Activated CD4-positive, alpha-beta T cell treated with anti-CD3 and anti-CD28 coated beads, Interleukin-2, amount 10 ng/mL, durations not matched to agents 24 days and 14 days (primary cell): ENCODE measurements around the gene ZNF205. TPM values are rescaled to one million over a fixed set of nuclear protein-coding genes. Genes with fewer than 3 reads are reported as not detected.

Experiments
- DNase-seq: peaks from one replicate; pipeline ENCODE4 v3.0.0; 2022
- H3K27ac Mint-ChIP-seq: one replicate; pipeline ENCODE4 v1.8.0; 2022; ENCODE audit warnings: mild to moderate bottlenecking, mixed read lengths
- H3K27me3 Mint-ChIP-seq: one replicate; pipeline ENCODE4 v1.8.0; 2022; ENCODE audit warnings: mixed read lengths
- H3K36me3 Mint-ChIP-seq: one replicate; pipeline ENCODE4 v1.8.0; 2022; ENCODE audit warnings: low read depth, mild to moderate bottlenecking, mixed read lengths
- H3K4me1 Mint-ChIP-seq: one replicate; pipeline ENCODE4 v1.8.0; 2021; ENCODE audit warnings: mixed read lengths
- H3K4me3 Mint-ChIP-seq: one replicate; pipeline ENCODE4 v1.8.0; 2022; ENCODE audit warnings: mild to moderate bottlenecking, moderate library complexity, mixed read lengths
- H3K9me3 Mint-ChIP-seq: one replicate; pipeline ENCODE4 v1.8.0; 2021; ENCODE audit warnings: mixed read lengths
- intact Hi-C: fragments of 100-400 bp; cut with micrococcal nuclease; formaldehyde crosslinking; loops from one replicate; pipeline ENCODE4 v1.15.1; 2023
- total RNA-seq: library from RNA; stranded (reverse); gene quantifications from 2 replicates; pipeline ENCODE4 v1.2.3, GENCODE V29; 2022

The ZNF205 gene
- total RNA-seq, 1 donor from 2014 or later, result 0.21 TPM

DNA sequence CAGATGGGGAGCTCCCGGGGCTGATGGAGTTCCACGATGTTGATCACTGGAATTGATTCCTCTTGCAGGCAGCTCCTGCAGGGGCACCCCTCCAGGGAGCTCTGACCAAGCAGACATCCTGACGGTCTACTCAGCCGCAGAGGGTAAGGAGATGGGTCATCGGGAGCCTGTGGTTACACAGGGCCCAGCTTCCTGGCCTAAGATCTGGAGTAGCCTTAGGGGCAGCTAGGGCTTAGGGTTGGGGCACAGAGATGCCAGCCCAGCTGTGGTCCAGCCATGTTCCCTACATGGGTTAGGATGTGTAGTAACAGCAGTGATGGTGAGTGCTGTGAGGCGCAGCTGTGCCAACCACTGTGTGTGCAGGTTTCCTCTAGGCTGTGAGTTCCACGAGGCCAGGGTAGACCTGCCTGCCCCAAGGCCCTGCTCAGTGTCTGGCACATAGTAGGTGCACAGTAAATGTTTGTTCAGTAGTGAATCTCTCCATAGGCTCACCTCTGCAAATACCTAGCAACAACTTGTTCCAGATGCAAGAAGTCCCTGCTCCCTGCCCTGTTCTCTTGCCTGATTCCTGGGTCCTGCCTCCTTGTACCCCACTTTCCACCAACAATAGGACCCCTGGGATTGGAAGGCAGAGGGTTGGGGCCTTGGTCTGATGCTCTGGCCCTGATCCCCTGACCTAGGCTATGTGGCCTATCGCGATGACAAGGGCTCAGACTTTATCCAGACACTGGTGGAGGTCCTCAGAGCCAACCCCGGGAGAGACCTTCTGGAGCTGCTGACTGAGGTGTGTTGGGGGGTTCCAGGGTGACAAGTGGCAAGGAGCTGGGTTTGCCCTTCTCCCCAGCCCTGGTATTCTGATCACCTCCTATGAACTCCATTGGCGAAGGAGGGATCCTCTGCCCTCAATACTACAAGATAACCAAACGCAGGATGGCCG lies 36.1 kb downstream of the ZNF205 start:
- peaks cover 8% of the 10 kb centered on the region for H3K27me3 Mint-ChIP-seq
- DNase-seq, result no peak
- H3K4me1 Mint-ChIP-seq, result peaks cover 21% of the 10 kb centered on the region
- H3K9me3 Mint-ChIP-seq, result peaks cover 4% of the 10 kb centered on the region
- H3K4me3 Mint-ChIP-seq, result peak overlapping the region; percentile 88
- H3K36me3 Mint-ChIP-seq, result peaks cover 10% of the 10 kb centered on the region
- H3K27ac Mint-ChIP-seq, result peak overlapping the region; percentile 39
- intact Hi-C loops, result no loop called here

DNA sequence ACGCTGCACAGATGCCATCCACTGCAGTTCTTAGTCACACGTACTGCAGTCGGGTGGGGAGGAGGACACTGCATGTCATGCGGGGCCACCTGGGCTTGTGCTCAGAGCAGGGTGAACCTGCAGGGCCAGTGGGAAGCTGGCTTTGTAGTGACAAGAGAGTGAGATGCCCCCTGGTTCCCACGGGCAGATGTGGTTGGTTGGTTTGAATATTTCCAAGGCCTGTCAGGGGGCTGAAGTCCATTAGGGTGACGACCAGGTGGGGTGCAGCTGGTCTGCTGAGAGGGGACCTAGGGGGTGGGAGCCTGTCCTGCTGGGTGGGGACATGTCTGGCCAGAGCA lies 36.8 kb downstream of the ZNF205 start:
- Mint-ChIP-seq H3K27me3 (peaks cover 8% of the 10 kb centered on the region), H3K9me3 (peaks cover 4% of the 10 kb centered on the region), H3K4me3 (peak overlapping the region; percentile 88), H3K4me1 (peaks cover 21% of the 10 kb centered on the region), H3K36me3 (peaks cover 10% of the 10 kb centered on the region), H3K27ac (peak overlapping the region; percentile 39)
- DNase-seq, result no peak
- intact Hi-C loops, result no loop called here

DNA sequence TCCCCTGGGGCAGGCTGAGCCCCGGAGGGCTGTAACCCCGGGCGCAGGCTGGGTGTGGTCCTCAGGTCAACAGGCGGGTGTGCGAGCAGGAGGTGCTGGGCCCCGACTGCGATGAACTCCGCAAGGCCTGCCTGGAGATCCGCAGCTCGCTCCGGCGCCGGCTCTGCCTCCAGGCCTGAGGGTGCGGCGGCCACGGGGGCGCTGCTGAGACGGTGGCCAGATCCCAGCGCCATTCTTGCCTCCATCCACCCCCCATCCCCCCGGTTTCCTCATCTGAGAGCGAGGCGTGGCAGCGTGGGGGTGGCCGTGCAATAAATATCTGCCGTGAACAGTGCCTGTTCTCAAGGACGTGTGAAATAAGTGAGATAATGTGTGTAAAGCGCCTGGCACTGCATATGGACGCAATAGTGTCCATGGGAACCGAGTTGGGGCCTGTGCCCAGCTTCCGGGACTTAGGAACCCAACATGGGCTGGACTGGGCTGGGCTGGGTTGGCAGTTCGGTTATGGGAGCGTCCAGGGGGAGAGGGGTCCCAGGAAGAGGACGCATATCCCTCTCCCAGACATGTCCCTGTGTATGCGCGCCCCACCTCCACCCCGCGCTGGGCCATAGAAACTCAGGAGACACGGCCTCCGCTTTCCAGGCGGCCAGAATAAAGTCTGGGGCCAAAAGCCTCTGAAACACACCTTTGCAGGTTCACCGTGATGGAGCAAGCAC lies 37.4 kb downstream of the ZNF205 start:
- peak; percentile 85 for DNase-seq
- intact Hi-C loops, result loop anchor here (1.0 to 5.0 kb wide), 7 partner anchors 9 to 351 kb away; partner anchors contain the start of genes TIGD7, ZNF263 and ZNF75A
- Mint-ChIP-seq H3K4me3 (peak overlapping the region; percentile 88), H3K36me3 (peaks cover 10% of the 10 kb centered on the region), H3K27ac (peak overlapping the region; percentile 88), H3K9me3 (peaks cover 4% of the 10 kb centered on the region), H3K4me1 (peaks cover 24% of the 10 kb centered on the region), H3K27me3 (peaks cover 9% of the 10 kb centered on the region)

DNA sequence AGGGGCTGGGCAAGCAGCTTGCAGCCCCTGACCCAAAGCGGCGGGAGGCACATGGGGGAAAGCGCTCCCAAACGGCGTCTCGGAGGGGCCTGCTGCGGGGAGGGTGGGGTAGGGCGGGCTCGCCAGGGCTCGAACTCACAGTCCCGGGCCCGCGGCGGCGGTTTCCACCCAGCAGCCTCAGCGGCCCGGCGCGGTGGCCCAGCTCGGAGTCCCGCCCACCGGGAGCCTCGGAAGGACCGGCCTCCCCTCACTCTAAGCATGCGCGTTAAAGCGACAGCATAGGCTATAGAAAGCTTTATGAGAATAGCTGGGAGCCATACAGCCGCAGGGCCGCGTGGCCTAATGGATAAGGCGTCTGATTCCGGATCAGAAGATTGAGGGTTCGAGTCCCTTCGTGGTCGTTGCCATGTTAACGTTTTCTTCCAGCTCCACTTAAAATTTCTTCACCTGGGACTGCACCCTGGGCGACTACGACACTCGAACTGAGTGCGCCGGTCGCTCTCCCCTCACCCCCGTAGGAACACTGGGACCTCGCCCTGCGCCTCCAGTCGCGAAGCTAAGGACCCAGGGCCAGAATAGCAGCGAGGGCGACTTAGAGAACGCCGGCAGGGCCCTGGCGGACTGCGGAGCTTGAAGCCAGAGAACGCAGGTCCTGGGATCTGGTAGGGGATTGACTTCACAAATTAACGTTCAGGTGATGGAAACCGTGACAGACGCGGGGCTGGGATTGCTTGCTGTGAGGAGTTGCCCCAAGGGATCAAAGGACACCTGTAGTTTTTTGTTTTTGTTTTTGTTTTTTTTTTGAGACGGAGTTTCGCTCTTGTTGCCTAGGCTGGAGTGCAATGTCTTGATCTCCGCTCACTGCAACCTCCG lies 38.2 kb downstream of the ZNF205 start:
- peaks cover 4% of the 10 kb centered on the region for H3K9me3 Mint-ChIP-seq
- peak; percentile 100 for DNase-seq
- H3K4me3 Mint-ChIP-seq, result peak overlapping the region; percentile 88
- peaks cover 10% of the 10 kb centered on the region for H3K36me3 Mint-ChIP-seq
- peak overlapping the region; percentile 89 for H3K27ac Mint-ChIP-seq
- H3K27me3 Mint-ChIP-seq, result peaks cover 9% of the 10 kb centered on the region
- peaks cover 27% of the 10 kb centered on the region for H3K4me1 Mint-ChIP-seq
- intact Hi-C loops, result loop anchor here (1.0 to 5.0 kb wide), 7 partner anchors 8 to 350 kb away; partner anchors contain the start of genes TIGD7, ZNF263 and ZNF75A

DNA sequence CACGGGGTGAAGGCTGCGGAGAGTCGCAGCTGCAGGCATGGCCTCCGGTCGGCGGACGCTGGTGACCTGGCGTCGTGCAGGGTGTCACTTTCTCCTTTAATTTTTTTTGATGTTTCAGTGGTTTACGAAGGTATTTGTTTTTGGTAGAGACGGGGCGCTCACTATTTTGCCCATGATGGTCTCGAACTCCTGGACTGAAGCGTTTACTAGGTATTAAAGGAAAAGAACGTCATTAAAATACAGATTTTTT lies 39.6 kb downstream of the ZNF205 start:
- peaks cover 10% of the 10 kb centered on the region for H3K36me3 Mint-ChIP-seq
- peak overlapping the region; percentile 94 for H3K27ac Mint-ChIP-seq
- peaks cover 27% of the 10 kb centered on the region for H3K4me1 Mint-ChIP-seq
- peak overlapping the region; percentile 88 for H3K4me3 Mint-ChIP-seq
- H3K27me3 Mint-ChIP-seq, result peaks cover 12% of the 10 kb centered on the region
- intact Hi-C loops, result loop anchor here (1.0 to 5.0 kb wide), 3 partner anchors 35 to 155 kb away; partner anchors contain the start of genes TIGD7, ZNF263 and ZNF75A
- peak; percentile 75 for DNase-seq
- peaks cover 4% of the 10 kb centered on the region for H3K9me3 Mint-ChIP-seq

DNA sequence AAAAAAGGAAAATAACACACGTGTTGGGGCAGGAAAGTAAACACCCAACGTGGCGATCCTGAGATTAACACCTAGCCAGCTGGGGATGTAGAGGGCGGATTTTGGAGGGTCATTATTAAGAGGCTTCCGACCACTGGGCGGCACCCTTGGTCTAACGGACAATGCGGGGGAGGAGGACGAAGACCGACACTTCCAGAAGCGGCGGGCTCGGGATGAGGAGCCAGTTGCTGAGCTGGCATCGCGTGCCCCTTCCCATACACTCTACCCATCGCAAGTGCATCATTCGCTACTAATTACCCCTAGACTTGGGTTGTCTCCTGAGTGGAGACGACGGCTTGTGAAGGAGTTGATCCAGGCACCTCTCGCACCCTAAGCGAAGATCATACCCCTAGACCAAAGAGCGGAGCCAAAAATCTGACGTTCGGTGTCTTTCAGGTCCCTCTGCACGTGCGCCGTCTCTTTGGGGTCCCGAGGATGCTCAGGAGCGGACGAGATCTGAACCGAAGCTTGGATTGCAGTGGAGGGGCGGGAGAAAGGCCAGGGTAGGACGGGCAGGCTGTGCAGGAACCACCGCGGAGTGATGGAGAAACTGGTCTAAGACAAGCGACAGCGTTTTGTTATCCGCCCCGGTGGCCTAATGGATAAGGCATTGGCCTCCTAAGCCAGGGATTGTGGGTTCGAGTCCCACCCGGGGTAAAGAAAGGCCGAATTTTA lies 40.0 kb downstream of the ZNF205 start:
- H3K4me3 Mint-ChIP-seq, result peak overlapping the region; percentile 88
- DNase-seq, result peak; percentile 95
- peaks cover 4% of the 10 kb centered on the region for H3K9me3 Mint-ChIP-seq
- H3K4me1 Mint-ChIP-seq, result peaks cover 30% of the 10 kb centered on the region
- intact Hi-C loops, result loop anchor here (1.0 to 5.0 kb wide), 3 partner anchors 35 to 155 kb away; partner anchors contain the start of genes TIGD7, ZNF263 and ZNF75A
- H3K27ac Mint-ChIP-seq, result peak overlapping the region; percentile 94
- peaks cover 16% of the 10 kb centered on the region for H3K27me3 Mint-ChIP-seq
- peaks cover 10% of the 10 kb centered on the region for H3K36me3 Mint-ChIP-seq

DNA sequence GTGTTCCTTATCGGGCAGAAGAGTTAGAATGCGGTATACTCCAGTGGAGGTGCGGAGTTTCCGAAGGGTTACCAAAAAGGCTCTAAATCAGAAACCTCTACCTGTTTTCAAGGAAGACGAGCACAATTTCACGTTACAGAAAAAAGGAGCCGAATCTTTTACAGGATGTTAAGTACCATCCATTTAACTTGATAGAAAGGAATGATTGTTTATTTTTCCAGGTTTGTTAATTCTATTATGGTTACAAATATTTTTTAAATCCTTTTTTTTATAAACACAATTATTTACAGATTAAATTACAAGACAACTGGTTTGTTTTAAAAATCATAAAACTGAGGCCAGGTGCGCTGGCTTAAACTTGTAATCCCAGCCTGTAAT lies 40.6 kb downstream of the ZNF205 start:
- Mint-ChIP-seq H3K4me1 (peaks cover 35% of the 10 kb centered on the region), H3K9me3 (peaks cover 4% of the 10 kb centered on the region), H3K27me3 (peaks cover 21% of the 10 kb centered on the region), H3K4me3 (peak overlapping the region; percentile 88), H3K36me3 (peaks cover 10% of the 10 kb centered on the region), H3K27ac (peak overlapping the region; percentile 94)
- DNase-seq, result no peak
- intact Hi-C loops, result loop anchor here (1.0 to 5.0 kb wide), 3 partner anchors 34 to 154 kb away; partner anchors contain the start of genes TIGD7, ZNF263 and ZNF75A

DNA sequence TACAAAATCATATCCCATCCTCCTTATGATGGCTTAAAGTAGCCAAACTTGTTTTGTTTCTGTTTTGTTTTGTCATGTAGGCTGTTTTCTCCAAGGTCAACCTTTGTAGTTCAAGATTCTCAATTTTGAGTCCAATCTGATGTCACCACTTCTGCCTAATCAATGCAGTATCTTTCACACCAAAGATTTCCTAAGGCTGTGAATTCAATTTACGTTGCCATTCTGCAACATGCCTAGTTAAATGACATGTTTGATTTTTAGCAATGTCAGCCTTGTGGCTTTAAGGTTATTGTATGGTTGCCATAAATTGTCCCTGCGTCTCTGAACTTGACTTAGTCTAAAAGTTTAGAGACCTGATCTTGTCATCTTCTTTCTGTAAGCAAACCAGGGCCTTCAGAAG lies 42.8 kb downstream of the ZNF205 start:
- Mint-ChIP-seq H3K9me3 (peaks cover 4% of the 10 kb centered on the region), H3K36me3 (peaks cover 10% of the 10 kb centered on the region), H3K4me1 (peaks cover 40% of the 10 kb centered on the region), H3K27me3 (peaks cover 24% of the 10 kb centered on the region), H3K4me3 (no peak overlapping the region), H3K27ac (peak overlapping the region; percentile 45)
- no peak for DNase-seq
- intact Hi-C loops, result loop anchor here (5.0 kb wide), 1 partner anchor 302 kb away; no protein-coding TSS in a partner anchor

DNA sequence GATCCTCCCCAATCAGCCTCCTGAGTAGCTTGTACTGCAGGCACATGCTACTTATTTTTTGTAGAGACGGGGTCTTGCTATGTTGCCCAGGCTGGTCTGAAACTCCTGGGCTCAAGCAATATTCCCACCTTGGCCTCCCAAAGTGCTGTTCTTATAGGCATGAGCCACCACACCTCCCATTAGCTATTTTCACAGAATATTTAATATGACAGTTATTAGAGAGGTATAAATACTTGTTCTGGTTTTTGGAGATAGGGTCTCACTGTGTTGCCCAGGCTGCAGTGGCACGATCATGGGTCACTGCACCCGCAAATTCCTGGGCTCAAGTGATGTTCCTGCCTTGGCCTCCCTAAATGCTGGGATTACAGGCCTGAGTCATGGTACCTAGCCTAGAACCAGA lies 43.6 kb downstream of the ZNF205 start:
- Mint-ChIP-seq H3K36me3 (peaks cover 6% of the 10 kb centered on the region), H3K9me3 (peaks cover 4% of the 10 kb centered on the region), H3K27ac (no peak overlapping the region), H3K4me1 (peaks cover 36% of the 10 kb centered on the region), H3K27me3 (peaks cover 21% of the 10 kb centered on the region), H3K4me3 (no peak overlapping the region)
- intact Hi-C loops, result loop anchor here (5.0 kb wide), 1 partner anchor 301 kb away; no protein-coding TSS in a partner anchor
- DNase-seq, result no peak

DNA sequence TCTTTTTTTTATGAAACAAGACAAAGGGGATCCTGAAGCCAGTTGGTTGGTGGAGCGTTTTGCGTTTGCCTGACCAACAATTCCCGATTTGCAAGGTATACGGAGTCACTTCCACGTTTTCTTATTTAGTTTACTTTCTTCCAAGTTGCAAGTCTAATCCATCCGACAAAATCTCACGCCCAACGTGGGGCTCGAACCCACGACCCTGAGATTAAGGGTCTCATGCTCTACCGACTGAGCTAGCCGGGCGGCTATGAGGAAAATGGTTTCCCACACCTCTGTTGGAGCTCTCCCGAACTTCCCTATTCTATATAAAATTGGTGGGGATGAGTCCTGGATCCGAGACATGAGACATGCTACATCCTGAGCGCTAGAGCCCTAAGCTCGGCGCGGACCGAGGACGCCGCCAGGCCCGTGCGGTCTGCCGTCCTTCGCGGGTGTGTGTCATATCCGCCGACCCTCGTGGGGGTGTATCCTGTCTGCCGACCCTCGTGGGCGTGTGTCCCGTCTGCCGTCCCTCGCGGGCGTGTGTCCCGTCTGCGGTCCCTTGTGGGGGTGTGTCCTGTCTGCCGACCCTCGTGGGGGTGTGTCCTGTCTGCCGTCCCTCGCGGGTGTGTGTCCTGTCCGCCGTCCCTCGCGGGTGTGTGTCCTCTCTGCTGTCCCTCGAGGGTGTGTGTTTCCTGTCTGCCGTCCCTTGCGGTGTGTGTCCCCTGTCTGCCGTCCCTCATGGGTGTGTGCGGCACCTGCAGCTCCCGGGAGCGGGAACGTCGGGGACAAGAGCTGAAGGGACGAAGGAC lies 45.0 kb downstream of the ZNF205 start:
- Mint-ChIP-seq H3K4me3 (peak overlapping the region; percentile 80), H3K36me3 (peaks cover 4% of the 10 kb centered on the region), H3K4me1 (peaks cover 31% of the 10 kb centered on the region), H3K27me3 (peaks cover 23% of the 10 kb centered on the region), H3K27ac (peak overlapping the region; percentile 63), H3K9me3 (peaks cover 4% of the 10 kb centered on the region)
- intact Hi-C loops, result loop anchor here (1.0 to 5.0 kb wide), 2 partner anchors 7 to 300 kb away; no protein-coding TSS in a partner anchor
- peak; percentile 84 for DNase-seq

DNA sequence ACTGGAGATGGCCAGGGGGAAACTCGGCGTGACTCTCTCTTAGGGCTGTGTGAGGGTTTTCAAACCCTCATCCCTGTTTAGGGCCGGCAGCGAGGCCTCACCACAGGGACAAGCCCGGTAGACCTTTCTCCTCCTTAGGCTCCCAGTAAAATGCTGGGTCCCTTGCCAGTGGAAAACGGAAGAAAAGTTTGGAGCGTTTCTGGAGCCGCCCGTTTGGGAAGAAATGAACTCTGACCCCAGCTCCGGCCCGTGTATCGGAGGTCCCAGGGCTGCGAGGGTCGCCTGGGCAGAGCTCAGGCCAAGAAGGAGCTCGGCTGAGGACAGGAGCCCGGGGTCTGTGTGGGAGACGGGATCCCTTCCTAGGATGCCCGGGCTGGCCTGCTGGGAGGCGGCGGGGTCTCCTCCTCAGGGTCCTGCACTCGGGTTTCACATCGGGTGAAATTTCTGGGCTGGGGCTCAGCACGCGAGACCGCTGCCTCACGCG lies 45.7 kb downstream of the ZNF205 start:
- Mint-ChIP-seq H3K4me3 (peak overlapping the region; percentile 80), H3K9me3 (no peaks in the 10 kb centered on the region), H3K36me3 (no peaks in the 10 kb centered on the region), H3K27me3 (peaks cover 18% of the 10 kb centered on the region), H3K27ac (peak overlapping the region; percentile 63), H3K4me1 (peaks cover 28% of the 10 kb centered on the region)
- DNase-seq, result no peak
- intact Hi-C loops, result loop anchor here (1.0 to 5.0 kb wide), 2 partner anchors 8 to 299 kb away; no protein-coding TSS in a partner anchor
